Sigmoid colon (tissue), 4 donors: Measurements from ENCODE around the gene KRTAP9-7.

Experiments
- CTCF ChIP-seq, 4 experiments: fragments of 450-650 bp in 3 of 4; fragments of 200-600 bp in 1 of 4; IDR thresholded peaks; one replicate each; pipeline ENCODE4 v1.5.1; 2016 to 2019; ENCODE audit warnings: antibody characterized with exemption in 4 of 4, mild to moderate bottlenecking in 3 of 4, moderate library complexity in 2 of 4
- EP300 ChIP-seq, 4 donors: sonication (generic); formaldehyde crosslinking; IDR thresholded peaks; one replicate each; pipeline ENCODE4 v1.6.1; 2017; ENCODE audit warnings: antibody characterized with exemption in 4 of 4
- POLR2A ChIP-seq, 2 donors: fragments of 450-650 bp; IDR thresholded peaks; one replicate each; pipeline ENCODE4 v1.6.1; 2016; ENCODE audit warnings: antibody characterized with exemption in 2 of 2, mild to moderate bottlenecking in 2 of 2, moderate library complexity in 2 of 2
- POLR2AphosphoS5 ChIP-seq, 4 donors: sonication (generic); formaldehyde crosslinking; IDR thresholded peaks; one replicate each; pipeline ENCODE4 v1.6.1; 2017; ENCODE audit warnings: antibody characterized with exemption in 4 of 4

GRCh38 chr17:41263212-41263611, 12.3 kb upstream of the KRTAP9-7 start:
- no peak for TF ChIP-seq POLR2A (IDR thresholded peaks at IDR 0.05)
- TF ChIP-seq CTCF (IDR thresholded peaks at IDR 0.05) = no peak
- no peak for TF ChIP-seq EP300 (IDR thresholded peaks at IDR 0.05)
- TF ChIP-seq POLR2AphosphoS5 (IDR thresholded peaks at IDR 0.05) = no peak
